Fibroblast of lung (primary cell): ENCODE measurements around the gene DOP1A. TPM values are rescaled to one million over a fixed set of nuclear protein-coding genes. Genes with fewer than 3 reads are reported as not detected.

ENCODE experiments used
- DNase-seq, 2 donors: peaks; one replicate each; pipeline versions ENCODE4 v3.0.0 to v3.0.0-alpha.2; 2010; ENCODE audit warnings: low read depth in 2 of 2
- H2AFZ ChIP-seq: 2 replicates; pipeline ENCODE4 v1.5.1; 2012; ENCODE audit warnings: low read length, control low read depth, inconsistent platforms
- H3K27ac ChIP-seq: 2 replicates; pipeline ENCODE4 v1.5.1; 2011; ENCODE audit warnings: low read length, control low read depth; ENCODE audit not compliant: insufficient read depth
- H3K27me3 ChIP-seq: 2 replicates; pipeline ENCODE4 v1.5.1; 2011; ENCODE audit warnings: mild to moderate bottlenecking, low read length; ENCODE audit not compliant: control insufficient read depth, insufficient read depth
- H3K36me3 ChIP-seq: 2 replicates; pipeline ENCODE4 v1.5.1; 2011; ENCODE audit warnings: low read length; ENCODE audit not compliant: control insufficient read depth, insufficient read depth
- H3K4me1 ChIP-seq: 2 replicates; pipeline ENCODE4 v1.5.1; 2011; ENCODE audit warnings: low read length; ENCODE audit not compliant: control insufficient read depth, insufficient read depth; ENCODE audit errors: extremely low read depth
- H3K4me2 ChIP-seq: 2 replicates; pipeline ENCODE4 v1.5.1; 2011; ENCODE audit warnings: low read length, control low read depth; ENCODE audit not compliant: insufficient read depth; ENCODE audit errors: extremely low read depth
- H3K4me3 ChIP-seq, 4 experiments: fragments of 200-600 bp in 1 of 4; sonication (generic) in 1 of 4; replicated peaks in 1 of 4; 2 replicates each; pipeline ENCODE4 v1.5.1; 2011 to 2016; ENCODE audit warnings: low read length in 4 of 4, low read depth in 3 of 4, mild to moderate bottlenecking in 3 of 4, control low read depth in 2 of 4, inconsistent platforms in 1 of 4, mixed read lengths in 1 of 4; ENCODE audit not compliant: insufficient read depth in 1 of 4; ENCODE audit errors: control extremely low read depth in 1 of 4
- H3K79me2 ChIP-seq: 2 replicates; pipeline ENCODE4 v1.5.1; 2012; ENCODE audit warnings: mild to moderate bottlenecking, low read length, inconsistent platforms; ENCODE audit not compliant: control insufficient read depth, insufficient read depth
- H3K9ac ChIP-seq: 2 replicates; pipeline ENCODE4 v1.5.1; 2011; ENCODE audit warnings: mild to moderate bottlenecking, low read length, control low read depth; ENCODE audit not compliant: insufficient read depth
- H3K9me3 ChIP-seq: 2 replicates; pipeline ENCODE4 v1.5.1; 2012; ENCODE audit warnings: low read depth, low read length; ENCODE audit not compliant: control insufficient read depth, insufficient read depth
- H4K20me1 ChIP-seq: 2 replicates; pipeline ENCODE4 v1.5.1; 2011; ENCODE audit warnings: low read length; ENCODE audit not compliant: control insufficient read depth, insufficient read depth; ENCODE audit errors: extremely low read depth
- EZH2 ChIP-seq: IDR thresholded peaks from 2 replicates; pipeline ENCODE4 v1.5.1; 2012; ENCODE audit warnings: low read length, control low read depth, mild to moderate bottlenecking; ENCODE audit errors: missing control alignments
- polyA plus RNA-seq, 2 donors: library from polyadenylated mRNA; depleted of rRNA in 1 of 2; stranded (reverse) in 1 of 2; unstranded in 1 of 2; fragments of >200 nt; gene quantifications; 2 replicates each; pipeline ENCODE4 v1.2.1, GENCODE V29; 2011 to 2012; ENCODE audit warnings: missing spikeins in 1 of 2
- total RNA-seq: library from RNA; depleted of rRNA; stranded (reverse); fragments of >200 nt; gene quantifications from 2 replicates; pipeline ENCODE4 v1.2.1, GENCODE V29; 2014
- TF ChIP-seq, protein P1 (sequence below), 2 donors: IDR thresholded peaks in 1 of 2; conservative IDR thresholded peaks in 1 of 2; 1 replicate in 1 of 2; 2 replicates in 1 of 2; pipeline ENCODE4 v1.5.1; 2011 to 2012; ENCODE audit warnings: low read length in 2 of 2, control low read depth in 1 of 2, inconsistent platforms in 1 of 2, low read depth in 1 of 2, mild to moderate bottlenecking in 1 of 2

The DOP1A gene
- total and polyA plus RNA-seq, 2 donors (not counting 1 experiment from before 2014, with no cell fraction given) = 13.2 to 33.7 TPM

DNA sequence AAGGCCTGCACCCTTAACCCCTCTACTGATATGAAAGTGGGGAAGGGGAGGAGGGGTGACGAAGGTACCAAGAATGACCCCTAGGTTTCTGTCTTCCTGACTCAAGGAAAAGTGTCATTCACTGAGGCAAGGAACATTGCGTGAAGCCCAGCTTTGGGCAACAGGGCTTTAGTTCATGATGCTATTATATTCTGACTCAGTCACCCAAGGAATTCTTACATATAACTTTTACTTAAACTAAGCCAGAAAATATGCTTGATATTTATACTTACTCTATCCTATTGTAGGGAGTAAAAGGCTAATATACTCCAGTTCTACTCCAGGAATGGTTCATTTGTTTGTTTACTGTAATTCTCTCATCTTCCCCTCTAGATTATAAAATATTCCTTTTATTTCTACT is 60.5 kb downstream of the DOP1A start:
- no peak overlapping the region for H3K27ac ChIP-seq

DNA sequence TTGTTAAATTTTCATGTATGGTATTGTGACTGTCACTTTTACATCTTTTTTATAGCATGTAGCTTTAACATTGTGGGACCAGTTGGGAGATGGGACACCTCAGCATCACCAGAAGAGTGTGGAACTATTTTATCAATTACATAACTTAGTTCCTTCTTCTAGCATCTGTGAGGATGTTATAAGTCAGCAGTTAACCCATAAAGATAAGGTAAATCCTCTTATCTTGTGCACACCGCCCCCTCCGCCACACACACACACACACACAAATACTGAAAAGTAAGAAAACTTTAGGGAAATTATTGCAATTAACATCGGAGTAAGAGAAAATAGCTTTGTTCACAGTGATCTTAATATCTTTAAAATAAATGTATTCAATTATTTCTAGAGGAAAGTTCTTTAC is 64.7 kb downstream of the DOP1A start:
- Histone ChIP-seq H3K27ac (no peak overlapping the region), H3K4me3 (no peak overlapping the region), H4K20me1 (no peaks in the 10 kb centered on the region), H3K4me1 (peaks cover 2% of the 10 kb centered on the region), H3K27me3 (no peaks in the 10 kb centered on the region), H3K79me2 (no peaks in the 10 kb centered on the region), H2AFZ (no peak overlapping the region), H3K9me3 (no peaks in the 10 kb centered on the region), H3K36me3 (no peaks in the 10 kb centered on the region), H3K9ac (no peak overlapping the region), H3K4me2 (no peak overlapping the region)
- TF ChIP-seq EZH2 = no peak
- DNase-seq = no peak

More for the DNA sequence above, 60.5 kb downstream of the DOP1A start:
- no peak overlapping the region for H2AFZ ChIP-seq
- H3K27me3 ChIP-seq = no peaks in the 10 kb centered on the region
- peaks cover 2% of the 10 kb centered on the region for H3K4me1 ChIP-seq
- H3K9me3 ChIP-seq = no peaks in the 10 kb centered on the region
- no peak overlapping the region for H3K4me2 ChIP-seq
- no peaks in the 10 kb centered on the region for H4K20me1 ChIP-seq
- DNase-seq = peak in 1 of 2 donors; percentile 7
- TF ChIP-seq, protein P1, sequence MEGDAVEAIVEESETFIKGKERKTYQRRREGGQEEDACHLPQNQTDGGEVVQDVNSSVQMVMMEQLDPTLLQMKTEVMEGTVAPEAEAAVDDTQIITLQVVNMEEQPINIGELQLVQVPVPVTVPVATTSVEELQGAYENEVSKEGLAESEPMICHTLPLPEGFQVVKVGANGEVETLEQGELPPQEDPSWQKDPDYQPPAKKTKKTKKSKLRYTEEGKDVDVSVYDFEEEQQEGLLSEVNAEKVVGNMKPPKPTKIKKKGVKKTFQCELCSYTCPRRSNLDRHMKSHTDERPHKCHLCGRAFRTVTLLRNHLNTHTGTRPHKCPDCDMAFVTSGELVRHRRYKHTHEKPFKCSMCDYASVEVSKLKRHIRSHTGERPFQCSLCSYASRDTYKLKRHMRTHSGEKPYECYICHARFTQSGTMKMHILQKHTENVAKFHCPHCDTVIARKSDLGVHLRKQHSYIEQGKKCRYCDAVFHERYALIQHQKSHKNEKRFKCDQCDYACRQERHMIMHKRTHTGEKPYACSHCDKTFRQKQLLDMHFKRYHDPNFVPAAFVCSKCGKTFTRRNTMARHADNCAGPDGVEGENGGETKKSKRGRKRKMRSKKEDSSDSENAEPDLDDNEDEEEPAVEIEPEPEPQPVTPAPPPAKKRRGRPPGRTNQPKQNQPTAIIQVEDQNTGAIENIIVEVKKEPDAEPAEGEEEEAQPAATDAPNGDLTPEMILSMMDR (conservative IDR thresholded peaks at IDR 0.05 in 1 of 2, IDR thresholded peaks at IDR 0.05 in 1 of 2; ENCODE audit: low read depth in 1 of 2, low read length in 2 of 2) = no peak
- no peak for TF ChIP-seq EZH2
- no peaks in the 10 kb centered on the region for H3K79me2 ChIP-seq
- no peaks in the 10 kb centered on the region for H3K36me3 ChIP-seq
- no peak overlapping the region for H3K9ac ChIP-seq
- no peak overlapping the region for H3K4me3 ChIP-seq

GRCh38 chr6:83138118-83138722 is 70.7 kb downstream of the DOP1A start:
- H3K4me2 ChIP-seq = no peak overlapping the region
- no peaks in the 10 kb centered on the region for H3K27me3 ChIP-seq
- H3K36me3 ChIP-seq = peaks cover 3% of the 10 kb centered on the region
- no peak for DNase-seq
- no peaks in the 10 kb centered on the region for H3K4me1 ChIP-seq
- TF ChIP-seq, protein P1 (conservative IDR thresholded peaks at IDR 0.05 in 1 of 2, IDR thresholded peaks at IDR 0.05 in 1 of 2; ENCODE audit: low read depth in 1 of 2, low read length in 2 of 2) = no peak
- TF ChIP-seq EZH2 = no peak
- no peak overlapping the region for H2AFZ ChIP-seq
- H3K9ac ChIP-seq = no peak overlapping the region
- H3K27ac ChIP-seq = no peak overlapping the region
- H3K9me3 ChIP-seq = no peaks in the 10 kb centered on the region
- H3K79me2 ChIP-seq = no peaks in the 10 kb centered on the region
- no peak overlapping the region for H3K4me3 ChIP-seq
- no peaks in the 10 kb centered on the region for H4K20me1 ChIP-seq
